ENCODE measurements around the gene IGSF3. TPM values are rescaled to one million over a fixed set of nuclear protein-coding genes. Genes with fewer than 3 reads are reported as not detected.
"Not testable (repeated sequence)": the region's sequence is repeated elsewhere in the genome, so short reads cannot be mapped to it uniquely, and the experiment has no call there.

The IGSF3 gene
- total RNA-seq, 1 donor from 2014 or later = 28.7 TPM

DNA sequence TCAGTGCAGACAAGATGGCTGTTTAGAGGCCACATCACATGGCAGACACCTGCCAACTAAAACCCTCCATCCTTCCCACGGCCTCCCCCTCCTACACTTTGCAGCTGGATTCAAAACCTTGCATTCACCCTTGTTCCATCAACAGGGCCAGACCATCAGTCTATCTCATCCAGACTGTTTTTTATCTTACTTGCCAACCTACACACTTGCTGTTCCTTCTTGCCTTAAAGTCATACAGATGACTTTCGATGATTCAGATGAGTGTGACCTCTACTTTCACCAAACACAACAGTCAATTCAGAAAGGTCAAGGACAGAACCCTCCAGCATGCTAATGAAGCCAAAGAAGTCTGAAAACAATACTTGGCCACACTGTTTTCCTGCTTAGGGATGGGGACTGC is 29.9 kb downstream of the IGSF3 start:
- H3K4me1 ChIP-seq (ENCODE audit: control insufficient read depth in 3 of 3, insufficient read depth in 3 of 3, low read length in 3 of 3); H3K4me3 ChIP-seq (ENCODE audit: low read length in 3 of 3); H3K27me3 ChIP-seq (ENCODE audit: control insufficient read depth in 3 of 3, insufficient read depth in 3 of 3, low read length in 3 of 3); H3K9me3 ChIP-seq (ENCODE audit: control insufficient read depth in 3 of 3, low read length in 3 of 3); H3K27ac ChIP-seq (ENCODE audit: low read depth, low read length); H3K36me3 ChIP-seq (ENCODE audit: control insufficient read depth in 3 of 3, insufficient read depth in 3 of 3, low read length in 3 of 3); H3K9ac ChIP-seq (ENCODE audit: low read depth in 1 of 3, low read length in 3 of 3): not testable (repeated sequence)

DNA sequence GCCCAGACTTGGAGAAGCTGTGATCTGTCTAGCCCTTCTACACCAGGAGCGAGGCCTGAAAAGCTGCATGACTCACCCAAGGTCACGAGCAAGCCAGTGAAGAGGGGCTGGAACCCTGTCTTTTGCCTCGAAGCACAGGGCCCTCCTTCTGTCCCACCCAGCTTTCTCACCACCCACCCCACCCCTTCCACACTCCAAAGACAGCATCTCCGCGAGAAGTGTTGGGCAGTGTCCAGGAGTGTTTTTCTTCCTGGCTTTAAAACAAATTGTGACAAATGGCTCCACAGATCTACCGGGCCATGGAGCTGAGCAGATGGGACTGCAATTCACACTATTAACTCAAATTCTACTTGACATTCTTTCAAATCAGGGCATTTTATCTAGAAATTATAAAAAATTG is 30.9 kb downstream of the IGSF3 start:
- H3K4me3 ChIP-seq (ENCODE audit: low read length in 3 of 3); H3K36me3 ChIP-seq (ENCODE audit: control insufficient read depth in 3 of 3, insufficient read depth in 3 of 3, low read length in 3 of 3); H3K9ac ChIP-seq (ENCODE audit: low read depth in 1 of 3, low read length in 3 of 3); H3K4me1 ChIP-seq (ENCODE audit: control insufficient read depth in 3 of 3, insufficient read depth in 3 of 3, low read length in 3 of 3); H3K9me3 ChIP-seq (ENCODE audit: control insufficient read depth in 3 of 3, low read length in 3 of 3); H3K27me3 ChIP-seq (ENCODE audit: control insufficient read depth in 3 of 3, insufficient read depth in 3 of 3, low read length in 3 of 3); H3K27ac ChIP-seq (ENCODE audit: low read depth, low read length): not testable (repeated sequence)

DNA sequence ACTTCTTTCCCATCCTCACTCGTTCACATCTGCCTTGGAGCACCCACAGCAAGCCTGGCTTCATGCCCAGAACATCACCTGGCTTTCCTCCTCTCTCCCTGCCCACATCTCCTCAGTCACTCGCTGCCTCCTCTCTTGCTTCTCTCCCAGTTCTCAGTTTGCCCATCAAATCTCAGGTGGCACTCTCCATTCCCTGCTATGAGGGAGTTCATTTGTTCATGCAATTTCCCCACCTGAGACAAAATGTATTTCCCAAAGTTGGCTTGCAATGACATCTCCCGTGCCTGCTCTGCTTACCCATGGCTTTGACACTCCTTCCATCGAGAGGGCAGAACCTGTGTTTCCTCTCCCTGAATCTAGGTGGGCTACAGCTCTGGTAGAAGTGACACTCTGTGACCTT is 33.1 kb downstream of the IGSF3 start:
- H3K4me3 ChIP-seq (ENCODE audit: low read length in 3 of 3); H3K27ac ChIP-seq (ENCODE audit: low read depth, low read length); H3K9ac ChIP-seq (ENCODE audit: low read depth in 1 of 3, low read length in 3 of 3); H3K9me3 ChIP-seq (ENCODE audit: control insufficient read depth in 3 of 3, low read length in 3 of 3); H3K27me3 ChIP-seq (ENCODE audit: control insufficient read depth in 3 of 3, insufficient read depth in 3 of 3, low read length in 3 of 3); H3K4me1 ChIP-seq (ENCODE audit: control insufficient read depth in 3 of 3, insufficient read depth in 3 of 3, low read length in 3 of 3); H3K36me3 ChIP-seq (ENCODE audit: control insufficient read depth in 3 of 3, insufficient read depth in 3 of 3, low read length in 3 of 3): not testable (repeated sequence)

DNA sequence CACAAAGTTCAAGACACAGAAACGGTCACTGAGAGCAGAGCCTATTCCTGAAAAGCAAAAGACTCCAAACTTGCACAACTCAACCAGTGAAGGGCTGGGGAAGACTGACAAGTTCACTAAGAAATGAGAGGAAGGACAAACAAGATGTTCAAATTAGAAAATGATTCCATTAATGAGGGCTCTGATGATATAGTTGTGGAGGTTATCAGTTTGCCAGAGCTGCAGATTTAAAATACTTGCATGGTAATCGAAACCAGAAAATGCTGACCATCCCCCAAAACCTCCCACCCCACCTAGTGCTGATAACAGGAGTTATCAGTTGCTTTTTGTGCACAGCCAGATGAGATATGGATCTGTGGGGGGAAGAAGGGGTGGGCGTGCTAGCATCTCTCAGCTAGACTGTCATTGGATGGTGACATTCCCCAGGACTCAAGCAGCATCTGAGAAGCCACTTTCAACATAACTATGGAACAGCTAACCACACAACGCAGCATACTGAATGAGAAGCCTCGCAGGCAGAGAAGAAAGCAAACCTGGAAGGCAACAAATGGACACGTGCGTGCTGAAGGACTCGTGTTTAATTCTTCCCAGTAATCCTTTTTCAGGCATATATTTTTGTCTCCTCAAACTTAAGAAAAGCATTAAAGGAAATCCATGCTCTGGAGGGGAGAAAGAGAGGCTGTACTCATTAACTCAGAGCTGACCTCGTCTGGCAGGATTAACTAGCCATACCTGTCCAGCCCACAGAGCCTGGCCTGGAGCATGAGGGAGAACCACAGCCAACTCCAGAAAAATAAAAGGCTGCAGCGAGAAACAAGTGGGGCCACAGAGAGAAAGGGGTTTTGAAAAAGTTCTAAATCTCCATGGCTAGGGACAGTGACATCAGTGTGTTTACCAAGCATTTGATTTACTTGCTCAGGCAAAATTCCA is 35.3 kb downstream of the IGSF3 start:
- not testable (repeated sequence) for H3K9ac ChIP-seq (ENCODE audit: low read depth in 1 of 3, low read length in 3 of 3); H3K27ac ChIP-seq (ENCODE audit: low read depth, low read length); H3K4me1 ChIP-seq (ENCODE audit: control insufficient read depth in 3 of 3, insufficient read depth in 3 of 3, low read length in 3 of 3); H3K36me3 ChIP-seq (ENCODE audit: control insufficient read depth in 3 of 3, insufficient read depth in 3 of 3, low read length in 3 of 3); H3K27me3 ChIP-seq (ENCODE audit: control insufficient read depth in 3 of 3, insufficient read depth in 3 of 3, low read length in 3 of 3); H3K9me3 ChIP-seq (ENCODE audit: control insufficient read depth in 3 of 3, low read length in 3 of 3); H3K4me3 ChIP-seq (ENCODE audit: low read length in 3 of 3)

DNA sequence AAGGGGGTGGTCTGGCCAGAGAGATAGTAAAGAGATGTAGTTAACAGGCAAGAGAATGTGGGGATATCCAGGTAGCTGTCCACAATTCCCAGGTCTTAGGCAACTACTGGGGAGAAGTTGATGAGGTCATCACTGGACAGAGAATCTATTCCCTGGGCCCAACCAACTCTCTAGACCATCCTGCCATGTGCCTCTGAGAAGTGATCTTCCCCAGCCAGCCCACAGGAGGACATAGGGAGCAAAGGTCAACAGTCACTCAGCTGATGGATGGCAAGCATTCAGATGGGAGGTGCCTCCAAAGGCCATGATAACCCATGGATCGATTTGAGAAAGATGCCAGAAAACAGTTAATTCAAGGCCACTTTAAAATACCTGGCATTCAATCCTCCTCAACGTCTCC is 36.0 kb downstream of the IGSF3 start:
- not testable (repeated sequence) for H3K27me3 ChIP-seq (ENCODE audit: control insufficient read depth in 3 of 3, insufficient read depth in 3 of 3, low read length in 3 of 3); H3K9ac ChIP-seq (ENCODE audit: low read depth in 1 of 3, low read length in 3 of 3); H3K4me1 ChIP-seq (ENCODE audit: control insufficient read depth in 3 of 3, insufficient read depth in 3 of 3, low read length in 3 of 3); H3K27ac ChIP-seq (ENCODE audit: low read depth, low read length); H3K9me3 ChIP-seq (ENCODE audit: control insufficient read depth in 3 of 3, low read length in 3 of 3); H3K4me3 ChIP-seq (ENCODE audit: low read length in 3 of 3); H3K36me3 ChIP-seq (ENCODE audit: control insufficient read depth in 3 of 3, insufficient read depth in 3 of 3, low read length in 3 of 3)

DNA sequence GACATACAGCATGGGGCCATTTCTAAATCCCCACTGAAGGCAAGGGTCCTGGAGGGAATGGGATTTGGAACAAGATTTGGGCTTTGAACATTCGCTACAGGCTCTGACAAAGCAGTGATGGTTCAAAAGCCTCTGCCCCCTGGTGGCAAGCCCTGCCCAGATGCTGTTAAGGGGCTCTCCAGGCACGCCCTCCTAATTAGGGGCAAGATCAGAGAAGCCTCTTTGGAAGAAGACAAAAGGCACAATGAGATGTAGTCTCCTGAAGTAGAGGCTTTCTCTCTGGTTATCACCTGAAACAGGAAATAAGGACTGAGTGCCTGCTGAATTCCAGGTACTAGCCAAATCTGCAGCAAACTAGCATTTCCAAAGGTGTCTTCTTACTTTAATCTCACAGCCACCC is 37.5 kb downstream of the IGSF3 start:
- not testable (repeated sequence) for H3K9ac ChIP-seq (ENCODE audit: low read depth in 1 of 3, low read length in 3 of 3); H3K27ac ChIP-seq (ENCODE audit: low read depth, low read length); H3K9me3 ChIP-seq (ENCODE audit: control insufficient read depth in 3 of 3, low read length in 3 of 3); H3K27me3 ChIP-seq (ENCODE audit: control insufficient read depth in 3 of 3, insufficient read depth in 3 of 3, low read length in 3 of 3); H3K4me3 ChIP-seq (ENCODE audit: low read length in 3 of 3); H3K4me1 ChIP-seq (ENCODE audit: control insufficient read depth in 3 of 3, insufficient read depth in 3 of 3, low read length in 3 of 3); H3K36me3 ChIP-seq (ENCODE audit: control insufficient read depth in 3 of 3, insufficient read depth in 3 of 3, low read length in 3 of 3)

DNA sequence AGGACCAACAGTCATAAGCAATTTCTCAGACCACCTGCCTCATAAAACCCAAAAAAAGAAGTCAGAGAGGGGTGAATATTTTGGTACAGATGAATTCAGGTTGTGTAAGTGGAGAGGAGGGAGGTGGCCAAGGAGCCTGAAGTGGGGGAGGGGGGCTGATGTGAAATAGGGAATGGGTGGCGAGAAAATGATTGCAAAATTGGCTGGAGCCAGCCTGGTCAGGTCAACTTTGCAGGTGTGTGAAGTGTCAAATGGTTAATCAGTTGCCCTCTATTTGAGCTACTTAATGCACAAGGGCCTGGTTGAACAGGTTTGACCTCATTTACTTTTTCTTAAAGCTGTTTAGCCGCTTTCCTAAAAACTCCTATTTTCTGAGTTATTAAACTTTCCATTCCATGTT is 38.1 kb downstream of the IGSF3 start:
- H3K9ac ChIP-seq (ENCODE audit: low read depth in 1 of 3, low read length in 3 of 3); H3K27ac ChIP-seq (ENCODE audit: low read depth, low read length); H3K9me3 ChIP-seq (ENCODE audit: control insufficient read depth in 3 of 3, low read length in 3 of 3); H3K4me1 ChIP-seq (ENCODE audit: control insufficient read depth in 3 of 3, insufficient read depth in 3 of 3, low read length in 3 of 3); H3K27me3 ChIP-seq (ENCODE audit: control insufficient read depth in 3 of 3, insufficient read depth in 3 of 3, low read length in 3 of 3); H3K4me3 ChIP-seq (ENCODE audit: low read length in 3 of 3); H3K36me3 ChIP-seq (ENCODE audit: control insufficient read depth in 3 of 3, insufficient read depth in 3 of 3, low read length in 3 of 3): not testable (repeated sequence)

DNA sequence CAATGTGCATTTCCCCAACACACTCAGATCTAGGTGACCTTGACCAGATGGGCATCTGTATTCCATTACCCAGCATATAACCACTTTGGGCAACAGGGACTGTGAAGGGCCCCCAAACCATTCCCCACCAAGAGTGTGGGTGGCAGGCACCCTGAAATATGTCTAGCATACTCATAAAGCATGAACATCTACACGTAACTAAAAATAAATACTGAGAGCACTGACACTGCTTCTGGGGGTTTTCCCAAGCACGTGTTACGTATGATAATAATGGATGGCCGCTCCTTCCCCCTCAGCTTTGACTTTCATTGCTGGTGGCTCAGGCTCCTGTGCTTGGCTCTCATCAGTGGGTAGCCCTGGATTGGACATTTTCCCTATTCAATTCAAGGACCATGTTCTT is 39.1 kb downstream of the IGSF3 start:
- Histone ChIP-seq H3K4me3 (ENCODE audit: low read length in 3 of 3) (no peak overlapping the region), H3K4me1 (ENCODE audit: control insufficient read depth in 3 of 3, insufficient read depth in 3 of 3, low read length in 3 of 3) (no peaks in the 10 kb centered on the region), H3K27me3 (ENCODE audit: control insufficient read depth in 3 of 3, insufficient read depth in 3 of 3, low read length in 3 of 3) (no peaks in the 10 kb centered on the region), H3K36me3 (ENCODE audit: control insufficient read depth in 3 of 3, insufficient read depth in 3 of 3, low read length in 3 of 3) (no peaks in the 10 kb centered on the region), H3K9me3 (ENCODE audit: control insufficient read depth in 3 of 3, low read length in 3 of 3) (no peaks in the 10 kb centered on the region), H3K27ac (ENCODE audit: low read depth, low read length) (no peak overlapping the region), H3K9ac (ENCODE audit: low read depth in 1 of 3, low read length in 3 of 3) (no peak overlapping the region)

DNA sequence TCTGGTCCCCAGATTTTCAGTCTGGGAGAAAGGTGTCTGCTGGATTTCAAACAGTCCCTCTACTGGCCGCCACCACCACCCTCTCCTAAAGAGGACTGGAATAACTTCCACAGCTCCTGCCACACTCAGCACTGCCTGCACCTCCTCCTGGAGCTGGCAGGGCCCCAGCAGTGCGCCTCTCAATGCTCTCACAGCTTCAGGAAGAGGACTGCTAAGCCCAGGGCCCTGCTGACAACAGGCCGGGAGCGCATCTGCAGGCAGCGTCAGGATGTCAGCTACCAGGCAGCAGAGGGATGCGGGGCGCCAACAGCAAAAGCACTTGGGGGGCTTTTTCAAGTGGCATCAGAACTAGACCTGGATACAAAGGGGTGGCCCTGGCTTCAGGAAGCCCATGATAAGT is 40.2 kb downstream of the IGSF3 start:
- H3K4me1 ChIP-seq (ENCODE audit: control insufficient read depth in 3 of 3, insufficient read depth in 3 of 3, low read length in 3 of 3); H3K27ac ChIP-seq (ENCODE audit: low read depth, low read length); H3K9me3 ChIP-seq (ENCODE audit: control insufficient read depth in 3 of 3, low read length in 3 of 3); H3K4me3 ChIP-seq (ENCODE audit: low read length in 3 of 3); H3K27me3 ChIP-seq (ENCODE audit: control insufficient read depth in 3 of 3, insufficient read depth in 3 of 3, low read length in 3 of 3); H3K36me3 ChIP-seq (ENCODE audit: control insufficient read depth in 3 of 3, insufficient read depth in 3 of 3, low read length in 3 of 3); H3K9ac ChIP-seq (ENCODE audit: low read depth in 1 of 3, low read length in 3 of 3): not testable (repeated sequence)

DNA sequence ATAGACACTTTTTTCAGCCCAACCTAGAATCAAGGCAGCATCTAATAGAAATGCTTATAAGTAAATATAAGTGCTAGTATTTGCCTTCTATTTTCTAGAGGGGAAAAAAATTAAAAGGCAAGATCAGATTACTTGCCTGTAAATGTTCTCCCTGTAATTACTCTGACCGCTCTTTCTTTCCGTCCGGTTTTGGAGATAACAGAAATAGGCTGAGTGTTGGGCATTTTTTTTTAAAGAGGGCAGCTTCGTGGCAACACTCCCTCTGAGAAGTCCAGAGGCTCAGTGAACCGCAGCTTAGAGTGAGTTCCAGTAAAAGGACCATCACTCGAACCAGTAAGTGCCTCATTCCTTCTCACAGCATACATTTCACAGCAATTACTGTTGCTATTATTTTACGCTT is 40.6 kb downstream of the IGSF3 start:
- not testable (repeated sequence) for H3K9me3 ChIP-seq (ENCODE audit: control insufficient read depth in 3 of 3, low read length in 3 of 3); H3K27me3 ChIP-seq (ENCODE audit: control insufficient read depth in 3 of 3, insufficient read depth in 3 of 3, low read length in 3 of 3); H3K36me3 ChIP-seq (ENCODE audit: control insufficient read depth in 3 of 3, insufficient read depth in 3 of 3, low read length in 3 of 3); H3K9ac ChIP-seq (ENCODE audit: low read depth in 1 of 3, low read length in 3 of 3); H3K4me1 ChIP-seq (ENCODE audit: control insufficient read depth in 3 of 3, insufficient read depth in 3 of 3, low read length in 3 of 3); H3K27ac ChIP-seq (ENCODE audit: low read depth, low read length); H3K4me3 ChIP-seq (ENCODE audit: low read length in 3 of 3)
